Inflammatory macrophage treated with lipopolysaccharide for 4 hours (primary cell): ENCODE measurements around the gene GREB1L.
"Not testable (repeated sequence)": the region's sequence is repeated elsewhere in the genome, so short reads cannot be mapped to it uniquely, and the experiment has no call there.

Experiments
- DNase-seq: peaks from one replicate; pipeline ENCODE4 v3.0.0-alpha.2; 2020

Gene GREB1L

DNA sequence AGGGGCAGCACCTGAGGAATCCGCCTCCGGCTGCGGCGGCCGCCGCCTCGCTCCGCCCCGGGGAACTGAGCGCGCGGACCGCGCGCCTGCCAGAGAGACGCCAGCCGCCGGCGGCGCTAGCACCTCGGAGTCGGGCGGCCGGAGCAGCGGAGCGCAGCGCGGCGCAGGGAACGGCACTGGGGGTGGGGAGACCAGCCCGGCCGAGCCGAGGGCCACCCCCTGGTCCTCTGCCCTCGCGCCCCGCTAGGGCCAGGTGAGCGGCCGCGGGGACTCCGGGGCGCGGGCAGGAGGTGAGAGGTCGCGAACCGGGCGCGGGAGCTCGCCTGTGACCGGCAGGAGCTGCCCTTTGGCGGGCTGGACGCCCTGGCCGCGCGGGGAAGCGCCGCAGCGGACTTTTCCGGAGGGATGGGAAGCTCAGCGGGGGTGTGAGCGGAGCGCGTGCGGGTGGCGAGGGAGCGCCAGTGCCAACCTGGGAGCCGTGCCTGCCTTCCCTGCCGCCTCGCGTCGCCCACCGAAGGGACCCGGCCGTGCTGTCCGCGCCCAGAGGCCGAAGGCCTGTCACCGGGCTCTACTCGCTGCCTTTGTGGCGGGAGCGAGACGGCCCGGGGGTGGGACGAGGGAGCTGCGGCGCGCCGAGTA, at the start of gene GREB1L:
Gene GREB1L, plus strand, starts transcription at position 92 of the 639 bp plus-strand sequence. CDS start 141,287 bp downstream, outside the sequence.
- DNase-seq: no peak

DNA sequence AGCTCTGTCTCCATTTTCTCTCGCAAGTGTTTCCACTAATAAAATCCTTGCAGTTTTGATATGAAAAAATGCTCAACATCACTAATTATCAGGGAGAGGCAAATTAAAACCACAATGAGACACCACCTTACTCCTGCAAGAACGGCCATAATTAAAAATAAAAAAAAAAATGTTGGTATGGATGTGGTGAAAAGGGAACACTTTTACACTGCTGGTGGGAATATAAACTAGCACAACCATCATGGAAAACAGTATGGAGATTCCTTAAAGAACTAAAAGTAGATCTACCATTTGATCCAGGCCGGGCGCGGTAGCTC, 49.8 kb upstream of the GREB1L start:
- DNase-seq: no peak

DNA sequence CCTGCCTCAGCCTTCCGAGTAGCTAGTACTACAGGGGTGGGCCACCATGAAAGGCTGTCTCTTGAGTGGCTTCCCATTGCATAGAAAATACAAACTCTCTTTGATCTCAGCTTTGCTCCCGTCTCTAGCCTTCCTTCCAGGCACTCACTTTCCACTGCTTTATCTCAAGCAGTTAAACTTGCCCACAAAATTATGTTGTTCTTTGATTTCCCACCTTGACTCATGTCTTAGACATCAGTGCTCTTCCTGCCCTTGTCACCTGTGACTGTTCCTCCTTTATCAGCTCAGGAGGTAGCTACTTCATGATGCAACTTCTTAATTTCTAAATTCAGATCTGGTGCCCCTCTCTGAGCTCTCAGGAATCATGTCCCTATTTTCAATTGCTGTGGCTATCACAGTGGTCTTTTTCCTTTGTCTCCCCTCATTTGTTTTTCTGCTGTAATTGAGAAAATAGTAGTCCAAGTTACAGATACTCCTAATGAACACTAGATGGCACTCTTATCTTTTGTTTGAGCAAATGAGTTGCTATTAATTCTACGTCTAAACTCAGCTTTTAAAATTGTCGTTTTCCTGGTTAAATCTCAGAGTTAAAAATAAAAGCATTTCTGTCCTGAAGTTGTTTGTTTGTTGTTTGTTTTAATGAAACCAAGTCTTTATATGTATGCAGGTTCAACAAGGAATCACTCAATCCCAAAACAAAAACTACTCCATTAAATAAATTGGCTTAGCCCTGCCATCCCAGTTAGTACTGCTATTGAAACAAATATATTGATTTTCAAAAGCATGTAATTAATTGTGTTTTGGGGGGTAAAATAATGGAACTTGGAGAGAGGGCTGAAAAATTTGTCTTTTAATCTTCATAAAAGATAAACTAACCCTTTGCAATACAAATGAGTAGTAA, 46.9 kb upstream of the GREB1L start:
- peak; percentile 47 for DNase-seq

DNA sequence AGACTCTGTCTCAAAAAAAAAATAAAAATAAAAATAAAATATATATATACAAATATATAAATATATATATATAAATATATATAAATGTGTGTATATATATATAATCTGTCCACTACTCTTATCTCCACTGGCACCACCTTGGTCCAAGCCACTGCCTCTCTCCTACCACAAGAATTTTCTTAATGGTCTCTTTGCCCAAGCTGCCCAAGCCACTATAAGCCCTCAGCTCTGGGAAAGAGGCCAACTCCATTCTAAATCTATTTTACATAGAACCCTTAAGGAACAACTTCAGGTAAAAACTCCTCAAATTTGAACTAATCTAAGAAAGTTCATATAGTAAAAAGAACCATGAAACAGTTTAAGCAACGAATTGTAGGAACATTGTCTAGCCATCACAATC, 45.6 kb upstream of the GREB1L start:
- DNase-seq: no peak

DNA sequence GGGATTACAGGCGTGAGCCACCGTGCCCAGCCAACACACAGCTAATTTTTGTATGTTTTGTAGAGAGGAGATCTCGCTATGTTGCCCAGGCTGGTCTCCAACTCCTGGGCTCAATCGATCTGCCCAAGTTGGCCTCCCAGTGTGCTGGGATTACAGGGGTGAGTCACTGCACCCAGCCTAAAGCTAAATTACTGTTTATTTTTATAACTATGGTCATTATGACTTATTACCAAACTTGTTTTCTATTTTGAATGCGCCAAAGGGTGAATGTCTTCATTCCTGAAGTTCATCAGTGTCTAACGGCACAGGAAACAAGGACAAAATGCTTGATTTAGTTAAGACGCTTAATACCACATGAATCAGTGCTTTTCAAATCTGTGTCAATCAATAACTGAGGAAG, 38.9 kb upstream of the GREB1L start:
- no peak for DNase-seq

DNA sequence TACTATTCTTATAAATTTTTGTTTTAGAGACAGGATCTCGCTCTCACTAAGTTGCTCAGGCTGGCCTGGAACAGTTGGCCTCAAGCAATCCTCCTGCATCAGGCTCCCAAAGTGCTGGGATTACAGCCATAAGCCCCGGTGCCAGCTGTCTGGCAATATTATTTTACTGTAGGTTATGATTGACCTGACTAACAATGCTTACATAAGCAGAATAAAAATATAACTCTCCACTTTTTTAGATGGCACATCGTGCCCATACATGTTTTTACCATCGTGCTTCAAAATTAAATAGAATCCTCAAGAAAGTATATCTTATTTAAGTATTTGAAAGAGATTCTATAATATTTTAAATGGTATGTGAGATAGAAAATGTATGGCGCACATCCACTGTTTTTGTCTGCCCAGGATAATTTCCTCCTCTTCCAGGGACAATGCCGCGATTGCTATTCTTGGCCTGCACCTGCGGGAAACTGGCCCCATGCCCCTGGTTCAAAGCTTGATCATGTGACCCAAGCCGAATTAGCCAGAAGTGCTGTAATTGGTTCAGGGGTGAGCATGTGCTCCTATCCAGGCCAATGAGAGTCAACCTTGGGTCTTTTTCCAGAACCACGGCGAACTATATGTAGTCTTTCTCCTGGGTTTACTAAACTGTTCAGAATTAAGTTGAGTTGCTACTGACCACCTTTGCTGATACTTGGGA, 38.3 kb upstream of the GREB1L start:
- DNase-seq: no peak

DNA sequence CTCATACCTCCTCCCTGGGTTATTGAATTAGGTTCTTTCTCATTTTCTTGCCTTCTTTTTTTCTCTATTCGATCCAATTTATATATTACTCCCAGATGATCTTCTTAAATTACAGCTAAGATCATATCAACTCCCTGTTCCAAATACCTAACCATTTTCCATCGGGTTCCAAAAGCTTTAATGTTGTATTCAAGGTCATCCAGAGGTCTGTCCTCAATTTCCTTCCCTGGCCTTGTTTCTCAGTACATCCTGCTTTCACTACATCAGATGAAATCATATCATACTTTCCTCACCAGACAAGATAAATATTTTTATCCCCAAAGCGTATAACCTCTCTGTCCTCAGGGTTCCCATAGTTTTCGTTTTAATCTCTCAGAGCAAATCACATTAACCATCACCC, 36.3 kb upstream of the GREB1L start:
- DNase-seq: no peak

DNA sequence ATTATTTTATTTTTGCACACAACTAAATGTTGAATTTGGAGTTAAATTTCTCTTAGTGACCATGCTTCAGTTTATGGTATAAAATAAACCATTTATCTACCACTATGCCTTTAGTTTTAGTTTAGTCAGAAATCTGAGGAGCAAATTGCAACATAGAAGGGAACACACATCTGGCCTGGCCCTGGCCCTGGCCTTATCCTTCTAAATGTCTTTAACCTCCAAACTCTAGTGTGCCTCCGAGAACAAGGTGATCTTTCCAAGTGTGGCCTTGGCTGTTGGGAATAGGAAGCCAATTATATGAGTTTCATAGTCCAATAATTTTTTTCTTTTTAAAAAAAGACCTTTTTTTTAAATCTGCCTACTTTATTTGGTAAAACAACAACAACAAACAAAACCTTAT, 31.8 kb upstream of the GREB1L start:
- DNase-seq: no peak

DNA sequence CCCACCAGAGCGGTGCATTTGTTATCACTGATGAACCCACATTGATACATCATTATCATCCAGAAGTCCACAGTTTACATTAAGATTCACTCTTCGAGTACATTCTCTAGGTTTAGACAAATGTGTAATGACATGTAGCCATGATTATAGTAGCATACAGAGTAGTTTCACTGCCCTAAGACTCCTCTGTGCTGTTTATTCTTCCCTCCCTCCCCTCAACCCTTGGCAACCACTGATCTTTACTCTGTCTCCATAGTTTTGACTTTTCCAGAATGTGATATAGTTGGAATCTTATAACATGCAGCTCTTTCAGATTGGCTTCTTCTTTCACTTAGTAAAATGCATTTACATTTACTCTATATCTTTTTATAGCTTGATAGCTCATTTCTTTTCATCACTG, 31.2 kb upstream of the GREB1L start:
- DNase-seq: no peak

DNA sequence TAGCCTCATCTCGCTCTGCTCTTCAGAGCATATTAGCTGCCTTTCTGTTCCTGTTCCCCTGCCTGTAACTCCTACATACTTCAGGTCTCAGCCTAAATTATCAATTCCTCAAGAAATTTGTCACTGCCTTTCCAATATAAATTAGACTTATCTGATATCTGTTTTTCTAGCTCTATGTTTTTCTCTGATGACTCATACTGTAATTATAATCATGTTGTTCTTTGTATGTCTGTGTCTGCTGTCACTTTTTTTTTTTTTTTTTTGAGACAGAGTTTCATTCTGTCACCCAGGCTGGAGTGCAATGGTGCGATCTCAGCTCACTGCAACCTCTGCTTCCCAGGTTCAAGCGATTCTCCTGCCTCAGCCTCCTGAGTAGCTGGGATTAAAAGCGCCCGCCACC, 27.6 kb upstream of the GREB1L start:
- DNase-seq: not testable (repeated sequence)

DNA sequence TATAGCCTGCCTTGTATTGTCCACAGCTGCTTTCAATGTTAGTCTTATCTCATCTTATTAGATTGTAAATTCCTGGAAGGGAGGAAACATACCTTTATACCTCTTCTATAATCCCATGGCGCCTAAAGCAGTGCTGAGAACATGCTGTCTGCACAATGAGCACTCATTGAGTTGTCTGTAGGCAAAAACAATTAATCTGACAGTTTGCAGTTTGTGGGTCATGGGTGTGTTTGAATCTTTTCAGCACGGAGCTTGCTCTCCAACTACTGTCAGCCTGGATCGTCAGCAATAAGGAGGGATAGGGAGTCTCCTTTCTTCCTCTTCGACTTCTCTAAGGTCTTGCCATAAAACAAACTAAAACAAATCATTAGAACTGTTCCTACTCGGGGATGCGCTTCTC, 26.5 kb upstream of the GREB1L start:
- no peak for DNase-seq

DNA sequence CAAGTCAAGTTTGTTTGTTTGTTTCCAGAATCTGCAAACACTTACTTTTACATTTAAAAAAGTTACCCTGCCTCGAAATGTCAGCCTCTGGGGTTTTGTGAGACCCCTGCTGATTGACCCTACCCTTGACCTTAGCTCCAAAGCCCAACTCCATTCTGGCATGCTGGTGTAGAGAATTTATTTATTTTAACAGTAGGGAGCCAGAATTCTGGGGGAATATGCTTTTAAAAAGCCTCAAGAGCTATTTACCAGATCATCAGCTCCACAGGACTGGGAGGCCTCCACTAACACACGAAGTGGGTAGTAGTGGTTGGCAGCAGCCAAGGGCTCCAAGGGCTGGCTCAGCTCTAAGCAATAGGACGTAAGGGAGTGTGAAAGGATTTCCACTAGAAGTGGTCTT, 23.2 kb upstream of the GREB1L start:
- DNase-seq: no peak

DNA sequence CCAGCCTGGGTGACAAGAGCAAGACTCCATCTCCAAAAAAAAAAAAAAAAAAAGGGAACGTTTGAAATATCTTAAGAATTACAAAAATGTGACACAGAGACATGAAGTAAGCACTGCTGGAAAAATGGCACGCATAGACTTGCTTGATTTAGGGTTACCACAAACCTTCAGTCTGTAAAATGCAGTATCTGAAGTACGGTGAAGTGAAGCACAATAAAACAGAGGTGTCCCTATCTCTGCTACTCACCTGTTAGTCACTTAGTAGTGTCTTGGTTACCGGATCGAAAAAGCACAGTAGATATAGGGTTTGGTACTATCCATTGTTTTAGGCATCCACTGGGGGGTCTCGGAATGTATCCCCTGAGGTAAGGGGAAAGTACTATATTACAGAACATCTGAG, 11.6 kb upstream of the GREB1L start:
- no peak for DNase-seq

DNA sequence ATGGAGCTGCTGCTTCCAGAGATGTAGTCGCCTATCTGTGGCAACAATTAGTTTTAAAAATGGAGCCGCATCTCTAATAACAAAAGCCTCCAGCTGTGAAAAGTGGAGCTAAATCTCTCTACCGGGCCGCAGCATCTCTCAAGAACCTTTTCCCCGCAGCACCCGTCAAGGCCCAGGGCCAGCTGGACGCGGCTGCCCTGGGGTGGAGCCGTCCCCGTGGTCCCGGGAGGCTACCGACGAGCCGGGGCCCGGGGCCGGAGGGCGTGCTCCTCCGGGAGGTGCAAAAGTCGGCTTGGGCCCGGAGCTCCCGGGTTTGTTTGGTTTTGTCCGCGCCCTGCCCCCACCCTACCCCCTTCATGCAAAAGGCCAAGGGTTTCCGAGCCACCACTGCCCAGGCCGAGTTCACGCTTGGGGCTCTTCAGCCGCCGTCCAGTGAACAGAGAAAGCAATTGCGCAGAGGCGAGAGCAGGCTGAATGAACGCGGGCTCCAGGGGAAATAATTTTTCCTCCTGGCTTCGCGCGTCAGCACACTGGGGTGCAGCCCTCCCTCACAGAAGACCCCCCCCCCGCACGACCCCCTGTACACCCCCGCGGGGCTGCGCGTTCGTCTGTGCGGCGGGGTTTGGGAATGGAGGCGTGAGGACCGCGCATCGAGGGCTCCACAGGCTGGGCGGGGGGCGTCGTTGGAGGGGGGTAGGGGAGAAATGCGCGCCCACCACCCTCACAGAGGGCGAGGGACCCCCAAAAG, 557 bp upstream of the GREB1L start:
- no peak for DNase-seq

DNA sequence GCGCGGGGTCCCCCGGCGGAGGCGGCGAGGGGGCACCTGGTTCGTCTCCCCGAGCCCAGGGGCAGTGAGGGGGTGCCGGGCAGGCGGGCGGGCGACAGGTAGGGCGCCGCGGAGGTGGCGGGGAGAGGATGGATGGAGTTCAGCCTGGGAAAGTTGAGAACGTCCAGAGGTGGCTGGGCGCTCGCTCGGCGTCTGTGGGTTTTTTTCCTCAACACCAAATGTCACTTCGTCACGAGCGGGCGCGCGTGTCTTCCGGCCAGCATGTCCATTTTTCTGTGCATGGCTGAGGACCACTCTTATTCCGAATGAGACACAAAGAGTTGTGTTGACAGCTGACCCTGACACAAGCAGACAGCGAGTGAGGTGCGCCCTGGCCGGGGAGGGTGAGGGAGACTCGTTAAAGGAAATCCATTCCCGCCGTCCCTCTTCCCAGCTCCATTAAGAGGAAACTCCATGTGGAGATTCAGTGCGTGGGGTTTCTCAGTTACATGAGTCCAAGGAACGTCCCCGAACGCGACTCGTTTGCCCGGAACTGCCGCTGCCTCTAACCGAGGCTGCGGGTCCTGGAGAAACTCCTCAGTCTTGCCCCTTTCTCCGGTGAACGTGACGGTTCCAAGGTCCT, 859 bp downstream of the GREB1L start:
- no peak for DNase-seq

DNA sequence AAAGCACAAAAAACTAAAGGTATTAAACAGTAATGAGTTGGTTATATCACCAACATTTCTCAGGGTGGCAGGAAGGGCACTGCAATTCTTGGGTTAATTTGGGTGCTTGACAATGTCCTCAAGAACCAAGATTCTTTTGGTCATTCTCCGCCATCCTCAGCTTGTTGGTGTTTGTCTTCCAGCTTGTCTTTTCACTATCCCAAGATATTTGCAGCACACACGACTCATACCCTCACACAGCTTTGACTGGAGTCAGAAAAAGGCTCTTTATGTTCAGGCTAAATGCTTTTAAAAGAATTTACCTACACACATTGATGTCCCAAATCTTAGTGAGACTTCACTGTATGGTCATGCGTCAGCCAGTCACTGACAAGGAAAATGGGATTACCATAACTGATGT, 12.5 kb downstream of the GREB1L start:
- no peak for DNase-seq

DNA sequence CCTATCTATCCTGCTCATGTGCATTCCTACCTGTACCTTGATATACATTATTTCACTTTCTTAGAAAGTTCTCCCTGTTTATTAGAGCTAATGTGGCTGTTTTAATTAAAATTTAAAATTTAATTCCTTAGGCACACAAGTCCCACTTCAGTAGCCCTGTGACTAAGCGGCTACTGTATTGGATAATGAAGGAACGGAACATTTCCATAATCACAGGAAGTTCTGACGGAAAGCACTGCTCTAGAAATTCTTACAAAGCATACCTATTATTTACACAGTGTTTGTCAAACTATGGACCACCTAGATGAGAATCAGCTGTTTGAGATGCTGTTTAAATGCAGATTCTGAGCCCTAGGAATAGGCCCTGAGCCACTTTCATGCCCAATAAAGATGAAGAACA, 13.2 kb downstream of the GREB1L start:
- DNase-seq: no peak

DNA sequence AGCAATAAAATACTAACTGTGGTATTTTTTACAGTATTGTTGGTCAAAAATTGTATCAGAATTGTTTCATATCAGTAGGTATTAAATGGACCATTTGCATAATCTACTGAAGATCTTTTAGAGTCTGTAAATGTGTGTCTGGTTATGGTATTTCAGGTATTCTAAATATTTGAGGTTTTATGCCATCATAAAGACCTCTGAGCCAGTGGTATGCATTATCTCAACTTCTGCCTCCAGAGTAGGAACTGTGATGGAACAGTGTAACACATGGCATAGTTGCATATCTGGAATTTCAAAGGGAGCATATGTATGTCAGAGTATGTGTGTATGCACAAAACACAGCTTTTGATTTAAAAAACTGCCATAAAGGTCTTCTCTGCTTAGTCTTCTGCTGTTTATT, 15.4 kb downstream of the GREB1L start:
- no peak for DNase-seq

DNA sequence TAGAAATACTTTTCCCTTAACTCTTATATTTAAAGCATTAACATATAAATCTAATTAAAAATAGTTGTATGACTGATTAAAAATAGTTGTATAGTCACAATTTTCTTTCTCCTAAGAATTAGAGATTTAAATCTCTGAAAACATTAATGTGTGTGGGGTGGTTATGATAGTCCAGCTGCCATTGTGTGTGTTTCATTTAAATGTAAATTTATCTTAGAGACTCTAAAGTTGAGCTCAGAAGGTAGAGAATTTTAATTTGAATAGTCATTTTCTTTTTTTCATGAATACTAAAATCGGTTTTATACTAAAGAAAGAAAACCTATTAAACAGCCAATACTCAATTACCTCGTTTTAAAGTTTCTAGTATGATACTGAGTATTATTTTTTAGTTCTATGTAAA, 18.6 kb downstream of the GREB1L start:
- no peak for DNase-seq

DNA sequence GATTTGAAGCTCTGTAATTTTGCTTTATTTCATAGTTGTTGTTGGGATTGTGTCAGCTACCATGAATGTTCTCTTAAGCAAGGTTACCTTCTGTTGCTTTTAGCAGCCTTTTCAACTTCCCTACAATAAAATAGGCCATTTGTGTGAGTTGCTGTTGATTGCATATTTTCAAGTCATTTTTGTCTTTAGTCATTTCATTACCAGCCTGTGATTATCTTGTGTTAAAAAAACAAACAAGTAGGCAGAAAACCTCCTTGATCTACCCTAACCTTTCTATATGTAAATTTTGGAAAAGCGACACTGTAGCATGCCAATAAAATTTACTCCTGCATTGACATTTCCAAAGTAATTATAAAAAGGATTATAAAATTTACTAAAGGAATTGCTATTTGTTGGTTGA, 19.3 kb downstream of the GREB1L start:
- DNase-seq: no peak

DNA sequence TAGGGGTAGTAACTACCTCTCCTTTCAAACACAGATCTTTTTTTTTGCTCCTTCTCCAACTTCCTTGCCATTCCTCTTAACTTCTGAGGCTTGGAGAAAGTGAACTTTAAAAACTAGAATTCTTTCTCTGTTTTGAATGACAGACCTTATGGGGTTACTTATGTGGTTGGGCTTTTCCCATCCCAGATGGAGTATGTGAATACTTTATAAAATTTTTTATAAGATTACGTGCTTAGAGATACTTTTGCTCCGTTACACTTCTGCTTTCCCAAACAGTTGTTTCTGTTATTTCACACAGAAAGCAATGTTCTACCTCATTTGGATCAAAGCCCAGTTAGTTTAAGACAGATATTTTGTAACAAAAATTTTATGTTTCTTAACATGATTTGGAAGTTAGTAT, 20.2 kb downstream of the GREB1L start:
- no peak for DNase-seq

DNA sequence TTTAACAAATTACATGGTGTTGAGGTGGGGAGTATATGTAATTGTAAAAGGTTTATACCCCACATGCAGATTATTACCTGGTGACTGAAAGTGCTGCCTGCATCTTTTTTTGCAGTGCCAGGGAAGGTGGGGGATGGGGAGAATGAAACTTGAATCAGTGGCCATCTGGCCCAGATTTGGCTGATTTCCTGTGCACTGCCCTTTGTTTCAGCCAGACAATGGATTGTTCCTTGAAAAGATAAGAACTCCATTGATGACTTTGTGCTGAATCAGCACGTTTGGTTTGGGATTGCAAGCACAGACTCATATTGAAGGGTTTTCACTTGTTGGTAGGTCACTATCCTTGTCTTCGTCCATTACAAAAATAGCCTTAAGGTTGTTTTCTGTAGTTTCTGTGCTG, 20.9 kb downstream of the GREB1L start:
- DNase-seq: no peak

DNA sequence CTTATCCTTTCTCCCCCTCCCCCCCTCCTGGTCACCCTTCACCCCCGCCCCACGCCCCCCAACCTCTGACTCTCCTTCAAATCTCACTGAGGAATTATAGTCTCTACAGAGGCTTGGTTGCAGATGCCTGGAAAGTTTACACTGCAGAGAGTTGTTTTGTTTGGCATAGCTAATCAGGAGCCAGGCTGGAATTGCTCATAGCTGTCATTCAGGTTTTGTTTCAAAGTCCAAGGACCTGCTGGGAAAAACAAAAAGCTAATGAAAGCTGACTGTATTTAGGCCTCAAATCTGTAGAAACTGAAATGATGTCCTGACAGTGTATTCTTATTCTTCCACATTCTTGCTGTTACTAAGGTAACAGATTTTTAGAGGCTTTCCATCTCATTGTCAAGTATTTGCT, 22.6 kb downstream of the GREB1L start:
- DNase-seq: no peak
